HG03060 (cell line): ENCODE data around the gene HOXD10.

Source experiments
- ATAC-seq: cut with Tn5 transposase; IDR thresholded peaks from one replicate; pipeline ENCODE4 v1.9.1; 2021; ENCODE audit warnings: low read depth, moderate number of reproducible peaks; ENCODE audit not compliant: unreplicated experiment

The HOXD10 gene

GRCh38 chr2:176132205-176133171, 15.9 kb downstream of the HOXD10 start:
- ATAC-seq: no peak

- no peak for ATAC-seq
Measured at GRCh38 chr2:176133389-176133788, 16.8 kb downstream of the HOXD10 start.

GRCh38 chr2:176134035-176134434, 17.5 kb downstream of the HOXD10 start:
- no peak for ATAC-seq

GRCh38 chr2:176135035-176135440, 18.5 kb downstream of the HOXD10 start:
- no peak for ATAC-seq

- no peak for ATAC-seq
Measured at GRCh38 chr2:176136374-176137251, 20.0 kb downstream of the HOXD10 start.

- ATAC-seq: no peak
Measured at GRCh38 chr2:176137252-176137580, 20.6 kb downstream of the HOXD10 start.

- no peak for ATAC-seq
Measured at GRCh38 chr2:176137906-176138305, 21.3 kb downstream of the HOXD10 start.

GRCh38 chr2:176138526-176138922, 21.9 kb downstream of the HOXD10 start:
- no peak for ATAC-seq

GRCh38 chr2:176138923-176139660, 22.5 kb downstream of the HOXD10 start:
- no peak for ATAC-seq

GRCh38 chr2:176139661-176140512, 23.3 kb downstream of the HOXD10 start:
- no peak for ATAC-seq

GRCh38 chr2:176140513-176141317, 24.1 kb downstream of the HOXD10 start:
- ATAC-seq: peak; percentile 67

DNA sequence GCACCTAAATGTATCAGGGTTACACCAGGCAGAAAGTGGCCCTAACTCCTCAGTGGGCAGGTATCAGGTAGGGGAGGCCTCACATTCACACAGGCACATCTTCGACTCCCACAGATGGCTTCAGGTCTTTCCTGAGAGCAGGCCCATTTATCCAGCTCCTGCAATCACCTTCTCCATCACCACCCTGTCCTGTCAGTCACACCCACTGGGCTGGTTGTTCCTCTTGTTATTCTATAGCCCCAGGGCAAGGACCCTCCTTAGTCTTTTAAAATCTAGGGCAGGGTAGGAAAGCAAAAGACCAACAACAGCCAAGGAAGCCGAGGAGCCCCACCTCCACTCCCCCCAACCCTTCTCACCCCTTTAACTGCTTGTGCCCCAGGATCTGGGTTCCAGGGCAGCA, 25.7 kb downstream of the HOXD10 start:
- no peak for ATAC-seq

- ATAC-seq: no peak
Measured at GRCh38 chr2:176145085-176145969, 28.7 kb downstream of the HOXD10 start.

DNA sequence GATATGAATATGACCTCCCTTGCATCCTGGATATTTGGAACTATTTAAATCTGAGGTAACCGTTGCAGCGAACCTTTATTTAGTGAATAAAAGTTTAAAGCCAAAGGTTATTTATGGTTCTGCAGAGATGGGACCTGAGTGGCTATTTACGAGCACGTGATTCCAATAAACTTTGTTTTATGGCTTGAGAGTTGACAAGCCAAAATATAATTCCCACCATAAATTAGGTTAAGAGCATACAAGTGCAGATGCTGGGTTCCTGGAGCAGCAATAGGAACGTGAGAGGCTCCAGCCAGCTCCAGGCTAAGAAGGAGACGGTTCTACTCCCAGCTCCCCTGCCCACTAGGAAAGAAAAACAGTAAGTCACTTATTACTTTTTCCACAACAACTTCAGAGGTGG, 29.5 kb downstream of the HOXD10 start:
- ATAC-seq: no peak

DNA sequence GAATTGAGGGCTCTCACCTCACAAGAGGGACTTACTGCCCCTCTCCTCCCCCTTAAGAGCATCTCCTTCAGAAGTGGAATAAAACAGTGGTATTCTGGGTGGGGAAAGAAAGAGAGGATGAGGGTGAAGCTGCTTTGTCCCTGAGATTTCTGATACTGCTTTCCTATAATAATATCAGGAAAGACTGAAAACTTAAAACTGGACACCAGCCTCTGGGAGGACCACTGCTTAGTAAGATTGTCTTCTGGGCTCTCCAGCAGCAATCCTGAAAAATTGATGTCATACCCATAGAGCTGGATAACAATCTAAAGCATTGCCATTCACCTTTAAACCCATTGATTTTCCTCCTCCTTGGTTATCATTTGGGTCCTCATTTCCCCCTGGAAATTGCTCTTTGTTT, 30.1 kb downstream of the HOXD10 start:
- ATAC-seq: no peak

GRCh38 chr2:176147210-176147799, 30.7 kb downstream of the HOXD10 start:
- no peak for ATAC-seq

DNA sequence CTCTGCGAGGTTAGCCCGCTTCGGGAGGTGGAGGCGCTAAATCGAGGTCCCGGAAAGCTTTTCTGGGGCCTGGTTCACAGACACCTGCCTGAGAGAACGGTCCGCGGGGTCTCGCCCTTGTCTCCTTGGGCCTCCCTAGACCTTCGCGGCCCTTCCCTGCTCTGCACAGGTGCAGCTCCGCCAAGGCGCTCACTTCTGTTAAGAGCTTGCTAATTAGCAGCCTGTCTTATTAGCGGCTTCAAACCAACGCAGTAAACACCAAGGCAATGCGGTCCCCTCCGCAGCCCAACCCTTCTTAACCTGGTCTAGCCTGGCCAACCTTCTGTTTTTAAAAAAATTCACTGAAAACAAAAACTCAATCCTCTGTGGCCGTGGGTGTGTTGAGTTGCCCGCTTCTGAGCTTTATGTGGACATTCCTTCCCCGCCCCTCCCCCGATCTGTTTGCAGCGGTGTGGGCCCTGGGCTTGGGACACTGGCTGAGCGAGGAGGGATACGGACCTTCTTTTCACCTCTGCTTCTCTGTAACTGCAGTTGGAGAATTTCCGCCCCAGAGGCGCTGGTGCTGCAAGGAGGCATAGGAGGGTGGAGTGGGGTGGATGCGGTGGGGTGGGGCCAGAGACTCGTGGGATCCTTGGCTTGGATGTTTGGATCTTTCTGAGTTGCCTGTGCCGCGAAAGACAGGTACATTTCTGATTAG, 31.4 kb downstream of the HOXD10 start:
- ATAC-seq: no peak
